Limb (tissue), 2 donors: ENCODE data around the gene ACTG2.

Experiments used
- DNase-seq, 2 donors: peaks; one replicate each; pipeline ENCODE4 v3.0.0-alpha.2; 2016; ENCODE audit errors: extremely low spot score in 2 of 2

Gene ACTG2

GRCh38 chr2:73911548-73912208 lies 18.9 kb downstream of the ACTG2 start:
- no peak for DNase-seq

DNA sequence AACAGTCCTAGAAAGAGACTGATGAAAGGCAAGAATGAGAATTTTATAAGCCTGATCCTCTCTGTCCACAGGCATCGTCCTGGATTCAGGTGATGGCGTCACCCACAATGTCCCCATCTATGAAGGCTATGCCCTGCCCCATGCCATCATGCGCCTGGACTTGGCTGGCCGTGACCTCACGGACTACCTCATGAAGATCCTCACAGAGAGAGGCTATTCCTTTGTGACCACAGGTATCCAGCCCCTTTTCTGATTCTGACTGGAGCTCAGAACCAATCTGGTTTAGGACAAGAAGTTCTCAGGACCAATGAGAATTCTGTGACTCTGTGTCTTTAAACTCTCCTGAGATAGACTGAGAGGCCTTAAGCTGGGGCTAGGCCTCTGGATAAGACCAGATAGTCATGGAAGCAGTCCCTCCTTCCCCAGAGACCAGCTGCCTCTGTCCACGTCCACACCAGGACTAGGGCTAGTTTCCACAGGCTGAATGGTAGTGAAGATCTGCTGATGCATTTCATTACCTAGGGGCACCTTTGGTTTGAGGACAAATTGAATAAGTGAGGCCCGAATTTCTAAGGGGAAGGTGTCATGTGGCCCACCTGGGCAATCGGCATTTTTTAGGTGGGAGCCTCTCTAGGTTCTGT lies 20.7 kb downstream of the ACTG2 start:
- DNase-seq: no peak

- no peak for DNase-seq
These were observed 21.9 kb downstream of the ACTG2 start for GRCh38 chr2:73914667-73915066.

GRCh38 chr2:73915437-73915993 lies 22.7 kb downstream of the ACTG2 start:
- no peak for DNase-seq

DNA sequence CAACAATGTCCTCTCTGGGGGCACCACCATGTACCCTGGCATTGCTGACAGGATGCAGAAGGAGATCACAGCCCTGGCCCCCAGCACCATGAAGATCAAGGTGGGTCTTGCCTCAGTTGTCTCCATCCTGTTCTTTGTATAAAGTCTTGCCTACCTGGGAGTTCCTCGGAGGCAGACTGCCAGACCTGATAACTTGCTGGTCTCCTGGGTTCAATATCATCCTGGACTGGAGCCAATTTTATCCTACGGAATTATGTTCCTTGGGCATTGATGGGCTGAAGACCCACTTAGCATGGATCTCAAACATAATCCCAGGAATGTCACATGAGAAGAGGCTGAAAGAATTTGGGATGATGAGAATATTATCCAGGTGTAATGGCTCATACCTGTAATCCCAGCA lies 23.9 kb downstream of the ACTG2 start:
- no peak for DNase-seq

DNA sequence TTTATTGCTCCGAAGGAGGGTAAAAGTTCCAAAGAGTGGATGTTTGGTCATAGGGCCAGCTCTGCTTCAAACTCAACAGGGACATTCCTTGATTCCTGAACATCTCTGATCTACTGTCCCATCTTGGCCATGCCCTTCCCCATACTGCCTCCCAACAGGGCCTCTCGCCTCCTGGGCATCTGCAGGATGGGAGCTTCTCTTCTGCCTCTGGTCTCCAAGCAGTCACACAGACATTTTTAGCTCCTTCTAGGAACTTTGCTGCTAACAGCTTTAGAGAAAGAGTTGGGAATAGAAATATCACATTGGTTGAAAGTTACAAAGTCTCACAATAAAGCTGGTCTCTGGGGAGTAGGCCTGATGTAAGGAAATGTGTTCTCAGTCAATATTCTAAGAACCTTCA lies 24.5 kb downstream of the ACTG2 start:
- no peak for DNase-seq

- no peak for DNase-seq
These were observed 24.9 kb downstream of the ACTG2 start for GRCh38 chr2:73917696-73918207.

- DNase-seq: no peak
These were observed 26.0 kb downstream of the ACTG2 start for GRCh38 chr2:73918856-73919255.

DNA sequence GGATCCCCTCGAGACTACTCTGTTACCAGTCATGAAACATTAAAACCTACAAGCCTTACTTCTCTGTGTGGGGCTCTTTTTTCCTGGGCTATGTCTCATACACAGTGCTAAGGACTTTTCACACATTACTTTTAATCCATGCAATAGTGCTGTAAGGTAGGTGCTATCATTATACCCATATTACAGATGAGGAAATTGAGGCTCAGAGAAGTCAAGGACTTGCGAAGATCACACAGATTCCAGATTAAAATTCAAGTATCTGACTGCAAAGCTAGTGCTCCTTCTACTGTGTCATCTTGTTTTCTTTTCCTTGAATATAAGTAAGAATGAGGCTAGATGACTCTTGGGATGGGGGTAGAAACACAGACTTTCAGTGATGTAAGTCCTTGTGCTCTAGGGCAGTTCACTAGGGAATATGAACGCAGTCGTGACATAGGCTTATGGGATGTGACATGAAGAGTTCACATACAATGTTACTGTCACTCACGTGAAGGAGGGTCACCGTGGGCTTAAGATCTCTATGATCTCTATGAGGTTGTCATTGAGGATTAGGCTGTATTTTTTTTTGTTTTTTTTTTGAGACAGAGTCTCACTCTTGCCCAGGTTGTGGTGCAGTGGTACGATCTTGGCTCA lies 26.9 kb downstream of the ACTG2 start:
- no peak for DNase-seq

GRCh38 chr2:73920577-73921545 lies 28.1 kb downstream of the ACTG2 start:
- no peak for DNase-seq

DNA sequence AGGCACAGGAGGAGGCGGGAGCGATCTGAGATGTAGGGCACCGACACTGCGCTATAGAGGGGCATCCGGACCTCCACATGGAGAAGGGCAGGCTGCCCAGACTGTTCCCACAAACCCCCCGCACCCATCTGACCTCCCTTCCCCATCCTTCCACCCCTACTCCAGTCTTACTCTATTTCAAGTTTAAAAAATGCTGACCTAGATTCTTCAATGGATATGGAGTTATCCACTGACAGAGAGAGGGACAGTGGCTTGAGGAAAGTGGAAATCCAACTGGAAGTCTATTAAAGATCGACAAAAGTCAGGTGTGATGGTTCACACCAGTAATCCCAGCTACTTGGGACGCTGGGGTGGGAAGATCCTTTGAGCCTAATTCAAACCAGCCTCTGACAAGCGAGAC lies 28.8 kb downstream of the ACTG2 start:
- DNase-seq: no peak

- no peak for DNase-seq
These were observed 29.9 kb downstream of the ACTG2 start for GRCh38 chr2:73922681-73923080.

DNA sequence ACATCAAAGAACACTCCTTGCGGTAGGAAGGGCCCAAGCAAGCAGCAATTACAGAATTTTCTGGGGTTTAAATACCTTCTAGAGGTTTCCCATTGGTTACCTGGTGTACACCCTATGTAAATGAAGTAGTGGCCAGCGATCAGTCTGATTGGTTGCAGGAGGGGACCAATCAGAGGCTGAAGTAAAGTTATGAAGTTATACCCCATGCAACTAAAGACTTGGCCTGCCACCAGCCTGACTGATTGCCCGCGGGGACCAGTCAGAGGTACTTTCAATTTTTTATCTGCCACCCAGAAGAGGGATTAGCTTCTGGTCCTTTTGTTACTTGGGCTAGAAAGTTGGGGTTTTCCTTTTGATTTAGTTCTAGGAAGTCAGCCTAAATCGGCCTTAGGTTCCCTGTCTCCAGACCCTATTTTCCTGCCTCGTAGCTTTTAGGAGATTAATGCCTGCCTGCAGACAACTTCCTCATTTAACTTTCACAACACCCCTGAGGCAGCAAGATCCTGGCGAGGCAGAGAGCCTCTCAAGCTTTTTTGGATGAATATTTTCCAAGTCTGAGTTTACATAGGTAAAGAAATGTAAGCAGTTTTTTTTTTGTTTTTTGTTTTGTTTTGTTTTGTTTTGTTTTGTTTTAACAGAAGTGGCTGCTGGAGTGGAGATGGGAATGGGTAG lies 32.4 kb downstream of the ACTG2 start:
- DNase-seq: no peak

DNA sequence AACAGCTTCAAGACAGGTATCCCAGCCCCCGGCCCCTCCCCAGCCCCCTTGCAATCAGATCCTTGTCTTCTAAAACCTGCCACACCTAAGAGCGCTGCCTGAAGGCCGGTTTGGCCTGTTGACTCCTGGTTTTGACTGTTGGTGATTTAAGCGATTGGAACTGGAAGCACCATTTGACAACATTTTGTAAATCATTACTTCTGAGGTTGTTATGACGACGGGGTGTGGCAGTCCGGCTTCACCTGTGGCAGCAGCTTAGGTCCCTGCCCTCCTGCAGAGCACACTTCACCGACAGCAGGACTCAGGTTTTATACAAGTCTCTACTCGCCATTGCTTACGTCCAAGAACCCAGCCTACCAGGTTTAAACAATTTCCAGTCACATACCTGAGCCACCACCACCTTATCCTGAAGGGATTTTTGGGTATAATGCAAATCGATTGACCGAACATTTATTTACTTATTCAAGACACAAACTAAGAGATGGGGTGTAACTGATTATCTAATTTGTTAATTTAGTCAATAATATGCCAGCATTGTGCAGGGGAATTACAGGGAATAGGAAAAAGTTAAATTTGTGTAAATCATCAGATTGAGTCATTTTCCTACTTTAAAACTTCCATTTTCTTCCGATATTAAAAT lies 33.2 kb downstream of the ACTG2 start:
- no peak for DNase-seq

GRCh38 chr2:73926493-73927327 lies 33.9 kb downstream of the ACTG2 start, which contains the start of gene DGUOK:
Gene DGUOK (plus strand): TSS chr2:73926880. CDS start chr2:73926911, 31 bp downstream.
- DNase-seq: peak; percentile 97 to 98

- DNase-seq: no peak
These were observed 34.5 kb downstream of the ACTG2 start for GRCh38 chr2:73927344-73927743.

DNA sequence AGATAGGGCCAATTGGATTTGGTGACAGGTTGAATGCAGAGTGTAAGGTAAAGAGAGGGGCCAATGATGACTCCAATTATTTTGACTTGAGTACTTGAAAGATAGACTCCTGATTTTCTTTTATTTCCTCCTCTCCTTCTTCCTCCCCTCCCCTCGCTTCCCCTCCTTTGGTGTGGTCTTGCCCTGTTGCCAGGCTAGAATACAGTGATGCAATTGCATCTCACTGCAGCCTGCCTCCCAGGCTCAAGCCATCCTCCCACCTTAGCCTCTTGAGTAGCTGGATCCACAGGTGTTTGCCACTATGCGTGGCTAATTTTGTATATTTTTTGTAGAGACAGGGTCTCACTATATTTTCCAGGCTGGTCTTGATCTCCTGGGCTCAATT lies 36.1 kb downstream of the ACTG2 start:
- DNase-seq: no peak

GRCh38 chr2:73930386-73930785 lies 37.6 kb downstream of the ACTG2 start:
- DNase-seq: no peak
